H1 (cell line): Measurements from ENCODE around the gene SERPINB6.

Experiments used
- ATF3 ChIP-seq: IDR thresholded peaks from 2 replicates; pipeline ENCODE4 v1.6.1; 2011; ENCODE audit warnings: low read depth, mild to moderate bottlenecking, low read length; ENCODE audit not compliant: insufficient read depth
- EGR1 ChIP-seq: IDR thresholded peaks from 2 replicates; pipeline ENCODE4 v1.6.1; 2011; ENCODE audit warnings: low read depth, low read length, borderline replicate concordance
- EP300 ChIP-seq, 2 experiments: IDR thresholded peaks; 1 replicate in 1 of 2; 2 replicates in 1 of 2; pipeline ENCODE4 v1.6.1; 2011 to 2012; ENCODE audit warnings: low read depth in 2 of 2, low read length in 2 of 2, mild to moderate bottlenecking in 2 of 2, borderline replicate concordance in 1 of 2, inconsistent platforms in 1 of 2, moderate library complexity in 1 of 2
- EZH2 ChIP-seq: fragments of 200-600 bp; sonication (generic); IDR thresholded peaks from 2 replicates; pipeline ENCODE4 v1.7.1; 2012; ENCODE audit warnings: low read depth, mild to moderate bottlenecking, moderate library complexity, low read length, inconsistent platforms; ENCODE audit not compliant: severe bottlenecking
- POLR2A ChIP-seq, 2 experiments: IDR thresholded peaks; 1 replicate in 1 of 2; 2 replicates in 1 of 2; pipeline ENCODE4 v1.6.1; 2011; ENCODE audit warnings: low read depth in 2 of 2, low read length in 2 of 2, mild to moderate bottlenecking in 2 of 2; ENCODE audit errors: control extremely low read depth in 1 of 2
- POLR2AphosphoS5 ChIP-seq: IDR thresholded peaks from 2 replicates; pipeline ENCODE4 v1.6.1; 2011; ENCODE audit warnings: low read depth, low read length
- SRF ChIP-seq: IDR thresholded peaks from 2 replicates; pipeline ENCODE4 v1.6.1; 2011; ENCODE audit warnings: mild to moderate bottlenecking, low read depth, low read length, moderate library complexity
- TBP ChIP-seq: IDR thresholded peaks from 2 replicates; pipeline ENCODE4 v1.6.1; 2011; ENCODE audit warnings: low read depth, low read length, improper control_type of control experiment
- USF2 ChIP-seq: IDR thresholded peaks from 2 replicates; pipeline ENCODE4 v1.6.1; 2011; ENCODE audit warnings: low read length, improper control_type of control experiment
- TF ChIP-seq, protein P1 (sequence below), 3 experiments: IDR thresholded peaks; 1 replicate in 2 of 3; 2 replicates in 1 of 3; pipeline versions ENCODE4 v1.5.1 to v1.6.1; 2011; ENCODE audit warnings: low read length in 3 of 3, mild to moderate bottlenecking in 3 of 3, inconsistent platforms in 2 of 3, low read depth in 1 of 3, moderate library complexity in 1 of 3; ENCODE audit not compliant: insufficient read depth in 1 of 3; ENCODE audit errors: control extremely low read depth in 1 of 3

- TF ChIP-seq SRF (no peak), POLR2AphosphoS5 (no peak), EZH2 (no peak), EGR1 (no peak), ATF3 (no peak), TBP (no peak), EP300 (IDR thresholded peaks at IDR 0.05; ENCODE audit: borderline replicate concordance in 1 of 2, low read depth in 2 of 2, low read length in 2 of 2) (no peak), USF2 (no peak), POLR2A (IDR thresholded peaks at IDR 0.05; ENCODE audit: control extremely low read depth in 1 of 2, low read depth in 2 of 2, low read length in 2 of 2) (no peak)
- TF ChIP-seq, protein P1, sequence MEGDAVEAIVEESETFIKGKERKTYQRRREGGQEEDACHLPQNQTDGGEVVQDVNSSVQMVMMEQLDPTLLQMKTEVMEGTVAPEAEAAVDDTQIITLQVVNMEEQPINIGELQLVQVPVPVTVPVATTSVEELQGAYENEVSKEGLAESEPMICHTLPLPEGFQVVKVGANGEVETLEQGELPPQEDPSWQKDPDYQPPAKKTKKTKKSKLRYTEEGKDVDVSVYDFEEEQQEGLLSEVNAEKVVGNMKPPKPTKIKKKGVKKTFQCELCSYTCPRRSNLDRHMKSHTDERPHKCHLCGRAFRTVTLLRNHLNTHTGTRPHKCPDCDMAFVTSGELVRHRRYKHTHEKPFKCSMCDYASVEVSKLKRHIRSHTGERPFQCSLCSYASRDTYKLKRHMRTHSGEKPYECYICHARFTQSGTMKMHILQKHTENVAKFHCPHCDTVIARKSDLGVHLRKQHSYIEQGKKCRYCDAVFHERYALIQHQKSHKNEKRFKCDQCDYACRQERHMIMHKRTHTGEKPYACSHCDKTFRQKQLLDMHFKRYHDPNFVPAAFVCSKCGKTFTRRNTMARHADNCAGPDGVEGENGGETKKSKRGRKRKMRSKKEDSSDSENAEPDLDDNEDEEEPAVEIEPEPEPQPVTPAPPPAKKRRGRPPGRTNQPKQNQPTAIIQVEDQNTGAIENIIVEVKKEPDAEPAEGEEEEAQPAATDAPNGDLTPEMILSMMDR (IDR thresholded peaks at IDR 0.05; ENCODE audit: control extremely low read depth in 1 of 3, insufficient read depth in 1 of 3, low read depth in 1 of 3, low read length in 3 of 3): no peak
Observed at GRCh38 chr6:3005874-3006273, 34.5 kb upstream of the SERPINB6 start.
